ENCODE results near the gene PHYHIPL. TPM values are rescaled to one million over a fixed set of nuclear protein-coding genes. Genes with fewer than 3 reads are reported as not detected.
"Not testable (repeated sequence)": the region's sequence is repeated elsewhere in the genome, so short reads cannot be mapped to it uniquely, and the experiment has no call there.

PHYHIPL gene
- total and polyA plus RNA-seq, 12 donors = 3.2 to 59.5 (median 21.7) TPM

GRCh38 chr10:59212301-59212798 is 35.9 kb downstream of the PHYHIPL start:
- Histone ChIP-seq H3K27ac (no peak overlapping the region), H3K4me3 (no peak overlapping the region), H3K9me3 (replicated peaks in 1 of 3) (no peaks in the 10 kb centered on the region), H3K4me1 (replicated peaks in 1 of 2) (no peaks in the 10 kb centered on the region), H3K27me3 (no peaks in the 10 kb centered on the region), H3K36me3 (replicated peaks in 1 of 2) (no peaks in the 10 kb centered on the region)
- no peak for TF ChIP-seq POLR2A (IDR thresholded peaks at IDR 0.05)
- TF ChIP-seq CTCF (IDR thresholded peaks at IDR 0.05) = no peak
- intact Hi-C loops (cut with DNase I) = no loop called here
- WGBS, 4 donors = 86 to 89% (median 88%) methylated on average over 2 of the region's 2 CpGs
- no peak for DNase-seq

- Histone ChIP-seq H3K4me3 (no peak overlapping the region), H3K4me1 (replicated peaks in 1 of 2) (no peaks in the 10 kb centered on the region), H3K36me3 (replicated peaks in 1 of 2) (no peaks in the 10 kb centered on the region), H3K27ac (no peak overlapping the region), H3K27me3 (no peaks in the 10 kb centered on the region), H3K9me3 (replicated peaks in 1 of 3) (no peaks in the 10 kb centered on the region)
- TF ChIP-seq POLR2A (IDR thresholded peaks at IDR 0.05) (no peak), CTCF (IDR thresholded peaks at IDR 0.05) (no peak)
- intact Hi-C loops (cut with DNase I) = no loop called here
- WGBS, 4 donors = 95 to 99% (median 97%) methylated on average over 1 of the region's 1 CpG
- DNase-seq = no peak
These were observed 37.7 kb downstream of the PHYHIPL start for GRCh38 chr10:59214160-59214559.

- peaks cover 0 to 1% of the 10 kb centered on the region in 2 donors for H3K4me1 ChIP-seq (replicated peaks in 1 of 2)
- DNase-seq = no peak
- no peaks in the 10 kb centered on the region for H3K36me3 ChIP-seq (replicated peaks in 1 of 2)
- intact Hi-C loops (cut with DNase I) = no loop called here
- 54 to 67% (median 63%) methylated on average over 4 of the region's 4 CpGs for WGBS, 4 donors
- H3K27ac ChIP-seq = no peak overlapping the region
- no peaks in the 10 kb centered on the region for H3K27me3 ChIP-seq
- no peak overlapping the region for H3K4me3 ChIP-seq
- TF ChIP-seq CTCF (IDR thresholded peaks at IDR 0.05) (no peak), POLR2A (IDR thresholded peaks at IDR 0.05) (no peak)
- H3K9me3 ChIP-seq (replicated peaks in 1 of 3) = no peaks in the 10 kb centered on the region
These were observed 39.9 kb downstream of the PHYHIPL start for GRCh38 chr10:59216178-59216869.

- no peak for TF ChIP-seq POLR2A (IDR thresholded peaks at IDR 0.05)
- TF ChIP-seq CTCF (IDR thresholded peaks at IDR 0.05) = no peak
- no peaks in the 10 kb centered on the region for H3K36me3 ChIP-seq (replicated peaks in 1 of 2)
- no peak overlapping the region for H3K27ac ChIP-seq
- DNase-seq = no peak
- H3K27me3 ChIP-seq = no peaks in the 10 kb centered on the region
- no peaks in the 10 kb centered on the region for H3K9me3 ChIP-seq (replicated peaks in 1 of 3)
- H3K4me3 ChIP-seq = no peak overlapping the region
- H3K4me1 ChIP-seq (replicated peaks in 1 of 2) = peaks cover 0 to 8% of the 10 kb centered on the region in 2 donors
- intact Hi-C loops (cut with DNase I) = no loop called here
These were observed 46.3 kb downstream of the PHYHIPL start for GRCh38 chr10:59222788-59223187.

- DNase-seq; H3K27me3 ChIP-seq; H3K36me3 ChIP-seq (replicated peaks in 1 of 2); H3K27ac ChIP-seq; H3K4me1 ChIP-seq (replicated peaks in 1 of 2); intact Hi-C loops (cut with DNase I); H3K4me3 ChIP-seq; H3K9me3 ChIP-seq (replicated peaks in 1 of 3): not testable (repeated sequence)
- WGBS, 4 donors = 68 to 96% (median 92%) methylated on average over 2 of the region's 2 CpGs
These were observed 47.2 kb downstream of the PHYHIPL start for GRCh38 chr10:59223597-59223996.
